HepG2 (cell line): ENCODE data around the gene HACD2. TPM values are rescaled to one million over a fixed set of nuclear protein-coding genes. Genes with fewer than 3 reads are reported as not detected.

ENCODE experiments used
- ATAC-seq: fragments of 200-7000 bp; cut with Tn5 transposase; 3 replicates; pipeline ENCODE4 v1.9.1; 2020; ENCODE audit warnings: mild to moderate bottlenecking, moderate library complexity
- BruUV-seq: library from RNA; stranded (reverse); fragments of 400-500 nt; replicated peaks from 2 replicates; lab custom pipeline; 2021; lab: Mats Ljungman, UMichigan
- CTCF ChIA-PET: fragments of 300-600 bp; formaldehyde crosslinking; extraction: SDS; loops from one replicate; lab custom pipeline; 2021; ENCODE audit warnings: low total read pairs, inconsistent platforms, low intra/inter-chr PET ratio; lab: Yijun Ruan, JAX
- POLR2A ChIA-PET: fragments of 350-600 bp; sonication (Branson Sonifier 250); formaldehyde crosslinking; loops from one replicate; lab custom pipeline; 2020; ENCODE audit warnings: antibody characterized with exemption, inconsistent platforms; lab: Yijun Ruan, JAX
- DNase-seq: peaks from one replicate; pipeline ENCODE4 v3.0.0-alpha.2; 2015; ENCODE audit warnings: low spot score
- FAIRE-seq: peaks from 3 replicates; lab custom pipeline; 2011; peaks lifted over from hg19 to GRCh38; lab: Jason Lieb, UNC
- H2AFZ ChIP-seq: one replicate; pipeline ENCODE4 v1.6.1; 2011; ENCODE audit warnings: low read length, inconsistent platforms
- H3K27ac ChIP-seq: fragments of 300-600 bp; 3 replicates; pipeline ENCODE4 v1.8.0; 2011; ENCODE audit warnings: mixed run types, mild to moderate bottlenecking, mixed read lengths, low read length, inconsistent platforms; ENCODE audit not compliant: insufficient read depth; ENCODE audit errors: extremely low read length
- H3K27me3 ChIP-seq, 2 experiments: fragments of 200-600 bp in 1 of 2; 2 replicates in 1 of 2; 3 replicates in 1 of 2; pipeline versions ENCODE4 v1.6.0 to v1.8.0; 2011; ENCODE audit warnings: low read length in 2 of 2, mild to moderate bottlenecking in 2 of 2, moderate library complexity in 2 of 2, inconsistent platforms in 1 of 2; ENCODE audit not compliant: insufficient read depth in 2 of 2, control insufficient read depth in 1 of 2
- H3K36me3 ChIP-seq, 2 experiments: fragments of 200-600 bp in 1 of 2; replicated peaks in 1 of 2; 2 replicates in 1 of 2; 3 replicates in 1 of 2; pipeline versions ENCODE4 v1.5.1 to v1.8.0; 2011; ENCODE audit warnings: low read length in 2 of 2, inconsistent platforms in 1 of 2; ENCODE audit not compliant: insufficient read depth in 2 of 2, control insufficient read depth in 1 of 2
- H3K4me1 ChIP-seq: 2 replicates; pipeline ENCODE4 v1.5.1; 2012; ENCODE audit warnings: low read length, inconsistent platforms; ENCODE audit not compliant: insufficient read depth
- H3K4me2 ChIP-seq: 2 replicates; pipeline ENCODE4 v1.6.0; 2011; ENCODE audit warnings: low read depth, low read length, inconsistent platforms
- H3K4me3 ChIP-seq, 3 experiments: fragments of 200-600 bp in 1 of 3; sonication (generic), shearing (Covaris generic) in 1 of 3; replicated peaks in 1 of 3; 2 replicates each; pipeline ENCODE4 v1.5.1; 2011 to 2016; ENCODE audit warnings: low read length in 3 of 3, inconsistent platforms in 2 of 3, low read depth in 2 of 3, mild to moderate bottlenecking in 2 of 3, control low read depth in 1 of 3, mixed read lengths in 1 of 3; ENCODE audit not compliant: insufficient read depth in 1 of 3
- H3K79me2 ChIP-seq: one replicate; pipeline ENCODE4 v1.6.1; 2011; ENCODE audit warnings: low read length, inconsistent platforms; ENCODE audit not compliant: insufficient read depth
- H3K9ac ChIP-seq: 2 replicates; pipeline ENCODE4 v1.6.0; 2011; ENCODE audit warnings: mild to moderate bottlenecking, low read depth, low read length, inconsistent platforms; ENCODE audit not compliant: insufficient read depth
- H3K9me3 ChIP-seq: 2 replicates; pipeline ENCODE4 v1.5.1; 2012; ENCODE audit warnings: mild to moderate bottlenecking, low read length
- H4K20me1 ChIP-seq: 2 replicates; pipeline ENCODE4 v1.6.0; 2011; ENCODE audit warnings: inconsistent platforms, mild to moderate bottlenecking, low read length, moderate library complexity; ENCODE audit not compliant: insufficient read depth
- KDM3A ChIP-seq: IDR thresholded peaks from 2 replicates; pipeline ENCODE4 v1.6.1; 2018; ENCODE audit warnings: low read depth, missing compliant biosample characterization
- MEIS2 ChIP-seq: sonication (generic); formaldehyde crosslinking; IDR thresholded peaks from 2 replicates; pipeline ENCODE4 v1.9.0; 2021; ENCODE audit warnings: mild to moderate bottlenecking, missing genetic modification reagents
- PBX2 ChIP-seq: IDR thresholded peaks from 2 replicates; pipeline ENCODE4 v1.6.1; 2016; ENCODE audit warnings: control low read depth
- PHF21A ChIP-seq: sonication (generic); formaldehyde crosslinking; IDR thresholded peaks from 2 replicates; pipeline ENCODE4 v1.5.0; 2020; ENCODE audit warnings: mild to moderate bottlenecking, missing genetic modification reagents
- SIN3B ChIP-seq: fragments of 150-350 bp; IDR thresholded peaks from 2 replicates; pipeline ENCODE4 v1.6.1; 2014; ENCODE audit warnings: low read length
- SOX6 ChIP-seq, 2 experiments: fragments of 450-650 bp in 1 of 2; sonication (generic) in 1 of 2; formaldehyde crosslinking in 1 of 2; IDR thresholded peaks; 2 replicates each; pipeline versions ENCODE4 v1.4.0 to v1.6.1; 2017 to 2020; ENCODE audit warnings: antibody characterized with exemption in 1 of 2, mild to moderate bottlenecking in 1 of 2, missing genetic modification reagents in 1 of 2
- TEAD2 ChIP-seq: sonication (generic); formaldehyde crosslinking; IDR thresholded peaks from 2 replicates; pipeline ENCODE4 v1.9.0; 2021; ENCODE audit warnings: missing genetic modification reagents
- U2AF2 ChIP-seq: fragments of 200-400 bp; formaldehyde crosslinking; IDR thresholded peaks from 2 replicates; pipeline ENCODE4 v1.6.1; 2017; ENCODE audit warnings: low read depth, mild to moderate bottlenecking, low read length
- YEATS2 ChIP-seq: sonication (generic); formaldehyde crosslinking; IDR thresholded peaks from 2 replicates; pipeline ENCODE4 v1.4.0; 2020; ENCODE audit warnings: missing genetic modification reagents, borderline replicate concordance
- ZBTB7A ChIP-seq: sonication (generic); formaldehyde crosslinking; IDR thresholded peaks from 2 replicates; pipeline ENCODE4 v1.8.0; 2022; ENCODE audit warnings: mild to moderate bottlenecking, missing genetic modification reagents
- ZNF414 ChIP-seq: sonication (generic); formaldehyde crosslinking; IDR thresholded peaks from 2 replicates; pipeline ENCODE4 v1.5.0; 2020; ENCODE audit warnings: missing genetic modification reagents
- ZNF549 ChIP-seq: sonication (generic); formaldehyde crosslinking; IDR thresholded peaks from 2 replicates; pipeline ENCODE4 v1.5.0; 2020; ENCODE audit warnings: missing genetic modification reagents
- ZNF761 ChIP-seq: sonication (generic); formaldehyde crosslinking; conservative IDR thresholded peaks from 2 replicates; pipeline ENCODE4 v1.4.0; 2020; ENCODE audit warnings: mild to moderate bottlenecking, missing genetic modification reagents
- WGBS: methylation state at CpG from one replicate; pipeline ENCODE4 v1.1.6; 2017; ENCODE audit warnings: low lambda C conversion rate; 5-methylcytosine and 5-hydroxymethylcytosine counted together
- in situ Hi-C: cut with HindIII; loops from 2 replicates; pipeline ENCODE4 v1.10.0; 2017; ENCODE audit warnings: low pct_unique_long_range_greater_than_20kb; ENCODE audit not compliant: extremely low pct_ligation_motif_present
- intact Hi-C: fragments of 100-400 bp; cut with micrococcal nuclease; formaldehyde crosslinking; loops from one replicate; pipeline ENCODE4 v1.10.0; 2022; ENCODE audit not compliant: unreplicated experiment
- polyA plus RNA-seq, 8 experiments: library from polyadenylated mRNA; depleted of rRNA in 3 of 8; stranded (reverse) in 7 of 8; unstranded in 1 of 8; fragments of >200 nt; fragmentation: Illumina TruSeq in 4 of 8; extraction: Trizol in 4 of 8; gene quantifications; 2 replicates each; pipeline versions ENCODE4 v1.2.1 to v1.2.3, GENCODE V29; 2011 to 2016; ENCODE audit warnings: low read depth in 4 of 8, missing spikeins in 1 of 8, mixed read lengths in 1 of 8; ENCODE audit not compliant: insufficient read depth in 1 of 8
- total RNA-seq, 5 experiments: library from RNA; depleted of rRNA; stranded (reverse); fragments of >200 nt; fragmentation: Illumina TruSeq; extraction: Trizol; gene quantifications; 2 replicates each; pipeline ENCODE4 v1.2.3, GENCODE V29; 2016; ENCODE audit warnings: low read depth in 1 of 5

The HACD2 gene
- total and polyA plus RNA-seq, 2 of the 13 experiments (the other 11 are each of a cell fraction or from before 2014, with no cell fraction given) = 47.0 to 50.4 TPM

- H3K36me3 ChIP-seq = peaks cover 16 to 53% of the 10 kb centered on the region in 2 experiments
- H3K4me2 ChIP-seq = no peak overlapping the region
- H2AFZ ChIP-seq = no peak overlapping the region
- in situ Hi-C loops (no loop called here), intact Hi-C loops (no loop called here)
- H3K79me2 ChIP-seq = no peaks in the 10 kb centered on the region
- TF ChIP-seq ZBTB7A (CRISPR knock-in tag) (no peak), TEAD2 (CRISPR knock-in tag) (no peak), KDM3A (no peak), PBX2 (CRISPR knock-in tag) (no peak), YEATS2 (no peak), SIN3B (no peak), PHF21A (CRISPR knock-in tag) (no peak), ZNF549 (CRISPR knock-in tag) (no peak), SOX6 (IDR thresholded peaks at IDR 0.05) (no peak), SOX6 (CRISPR knock-in tag; IDR thresholded peaks at IDR 0.05) (no peak), U2AF2 (no peak), ZNF414 (CRISPR knock-in tag) (no peak), MEIS2 (no peak), ZNF761 (CRISPR knock-in tag) (no peak)
- H3K27ac ChIP-seq = no peak overlapping the region
- ATAC-seq (no peak), FAIRE-seq (no peak), DNase-seq (no peak)
- no peak overlapping the region for H3K9ac ChIP-seq
- no peaks in the 10 kb centered on the region for H4K20me1 ChIP-seq
- CTCF ChIA-PET = no interaction called here
- no peak overlapping the region for H3K4me3 ChIP-seq
- no peaks in the 10 kb centered on the region for H3K4me1 ChIP-seq
- H3K9me3 ChIP-seq = no peaks in the 10 kb centered on the region
- POLR2A ChIA-PET = no interaction called here
- H3K27me3 ChIP-seq = no peaks in the 10 kb centered on the region
- BruUV-seq = TSS peak; percentile 30
- 100% methylated on average over 4 of the region's 4 CpGs for WGBS
Measured at GRCh38 chr3:123493912-123494311, 90.9 kb downstream of the HACD2 start.
